ENCODE measurements around the gene SLC66A1.

The SLC66A1 gene

DNA sequence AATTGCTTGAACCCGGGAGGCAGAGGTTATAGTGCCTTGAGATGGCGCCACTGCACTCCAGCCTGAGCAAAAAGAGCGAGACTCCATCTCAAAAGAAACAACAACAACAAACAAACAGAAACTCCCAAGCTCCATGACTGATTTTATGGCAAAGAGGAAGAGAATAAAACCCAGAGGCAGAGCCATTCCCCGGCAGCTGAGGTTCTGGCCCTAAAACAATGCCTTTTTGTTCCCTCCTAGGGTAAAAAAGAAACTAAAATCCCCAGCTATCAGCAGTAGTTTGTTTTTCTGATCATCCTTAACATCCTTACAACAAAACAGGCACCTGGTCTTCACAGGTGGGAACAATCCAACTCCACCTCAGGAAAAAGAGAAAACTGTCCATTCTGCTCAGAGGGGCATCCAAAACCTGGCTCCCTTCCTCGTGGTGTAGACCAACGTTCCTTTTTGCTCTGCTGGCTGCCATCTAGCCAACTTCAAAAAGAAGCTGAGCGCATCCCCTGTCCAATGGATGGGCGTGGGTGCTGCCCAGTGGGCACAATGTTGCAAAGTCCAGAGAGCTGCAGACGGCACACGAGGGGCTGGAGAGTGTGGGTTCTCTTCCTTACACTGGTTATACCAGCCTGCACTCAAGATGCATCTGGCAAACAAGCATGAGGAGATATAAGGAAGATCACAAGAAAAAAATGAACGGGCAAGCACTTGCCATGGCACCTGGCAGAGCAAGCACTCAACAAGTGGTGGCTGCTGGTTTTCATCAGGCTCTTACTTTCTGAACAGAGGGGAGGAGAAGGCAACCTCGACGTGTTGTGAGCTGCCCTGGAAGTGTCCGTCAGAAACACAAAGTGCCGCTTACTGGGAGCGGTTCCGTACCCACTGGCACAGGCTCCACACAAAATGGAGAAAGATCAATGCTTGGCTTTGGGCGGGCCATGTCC lies 54.7 kb downstream of the SLC66A1 start:
- DNase-seq = no peak

DNA sequence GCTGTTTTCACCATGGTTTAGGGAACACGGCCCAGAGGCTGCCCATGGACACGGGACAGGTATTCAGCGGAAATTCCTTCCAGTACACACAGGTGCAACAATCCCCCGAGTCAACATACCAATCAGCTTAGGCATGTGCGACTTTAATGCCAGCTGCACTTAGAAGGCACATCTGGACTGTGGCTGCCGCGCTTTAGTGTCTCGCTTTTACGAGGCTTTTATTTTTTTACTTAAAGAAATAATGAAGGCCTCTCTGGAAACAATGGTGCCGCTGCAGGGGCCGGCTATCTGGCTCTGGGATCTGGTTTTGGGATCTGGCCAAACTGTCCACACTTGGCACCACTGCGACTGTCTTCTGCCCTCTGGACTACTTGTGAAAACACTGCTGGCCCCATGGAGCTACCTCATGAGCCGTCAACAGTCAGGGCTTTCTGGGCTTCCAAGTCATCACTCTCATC lies 55.5 kb downstream of the SLC66A1 start:
- DNase-seq = no peak

DNA sequence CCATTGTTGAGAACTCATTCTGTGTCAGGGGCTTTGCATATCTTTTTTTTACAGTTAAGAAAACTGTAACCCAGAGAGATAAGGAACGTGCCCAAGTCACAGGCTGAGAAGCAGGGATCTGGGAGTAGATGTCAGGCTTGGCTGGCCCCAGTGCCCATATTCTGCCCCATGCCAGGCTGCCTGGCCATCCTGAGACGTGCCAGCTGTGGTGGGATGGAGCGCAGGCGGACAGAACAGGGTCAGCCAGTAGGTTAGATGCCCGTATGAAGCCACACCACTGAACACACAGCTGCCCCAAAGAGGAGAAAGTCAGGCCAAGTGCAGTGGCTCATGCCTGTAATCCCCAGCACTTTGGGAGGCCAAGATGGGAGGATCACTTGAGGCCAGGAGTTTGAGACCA lies 55.9 kb downstream of the SLC66A1 start:
- DNase-seq = no peak

DNA sequence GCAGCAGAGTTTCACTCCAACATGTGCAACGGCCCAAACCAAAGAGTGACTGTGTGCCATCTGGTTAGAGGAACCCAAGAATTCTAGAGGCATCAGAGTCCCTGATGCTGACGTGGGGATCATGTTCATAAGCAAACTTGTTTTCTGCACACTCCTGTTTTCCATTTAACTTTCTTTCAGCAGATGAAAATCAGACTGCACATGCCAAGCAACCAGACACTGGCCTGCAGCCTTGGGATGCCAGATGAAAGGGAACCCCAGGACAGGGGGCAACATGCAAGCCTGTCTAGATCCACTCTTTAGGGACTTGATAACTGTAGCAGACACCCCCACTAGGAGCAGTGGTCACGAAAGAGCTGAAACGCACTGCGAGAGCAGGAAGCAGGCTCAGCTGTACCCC lies 56.8 kb downstream of the SLC66A1 start:
- no peak for DNase-seq

DNA sequence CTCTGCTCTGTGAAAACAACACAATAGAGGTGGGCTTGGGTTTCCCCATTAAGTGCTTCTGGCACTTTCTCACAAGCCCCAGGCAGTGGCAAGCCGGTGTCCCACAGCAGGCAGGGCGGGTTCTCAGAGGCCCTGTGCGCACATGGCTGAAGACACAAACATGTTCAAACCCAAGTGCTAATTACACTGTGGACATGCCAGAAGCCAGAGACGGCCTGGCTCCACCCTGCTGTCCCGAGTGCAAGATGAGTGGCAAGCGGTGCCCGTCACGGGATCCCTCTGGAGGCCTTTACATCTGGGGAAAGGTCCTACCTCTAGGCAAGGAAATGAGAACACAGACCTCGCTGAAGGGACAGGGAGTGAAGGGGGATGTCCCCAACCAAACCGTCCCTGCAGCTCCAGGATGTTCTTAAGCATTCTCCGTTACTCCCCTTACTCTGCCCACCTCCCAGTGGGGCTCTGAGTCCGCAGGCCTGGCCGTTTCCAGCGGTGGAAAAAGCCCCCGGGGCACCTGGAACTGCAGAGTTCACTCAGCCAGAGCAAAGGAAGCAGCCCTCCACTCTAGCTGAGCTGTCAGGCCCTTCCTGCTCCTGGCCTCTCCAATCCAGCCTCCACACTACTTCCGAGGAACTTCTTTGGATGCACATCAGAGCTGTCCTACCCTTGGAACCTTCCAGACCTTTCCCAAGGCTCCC lies 57.4 kb downstream of the SLC66A1 start:
- DNase-seq = no peak

DNA sequence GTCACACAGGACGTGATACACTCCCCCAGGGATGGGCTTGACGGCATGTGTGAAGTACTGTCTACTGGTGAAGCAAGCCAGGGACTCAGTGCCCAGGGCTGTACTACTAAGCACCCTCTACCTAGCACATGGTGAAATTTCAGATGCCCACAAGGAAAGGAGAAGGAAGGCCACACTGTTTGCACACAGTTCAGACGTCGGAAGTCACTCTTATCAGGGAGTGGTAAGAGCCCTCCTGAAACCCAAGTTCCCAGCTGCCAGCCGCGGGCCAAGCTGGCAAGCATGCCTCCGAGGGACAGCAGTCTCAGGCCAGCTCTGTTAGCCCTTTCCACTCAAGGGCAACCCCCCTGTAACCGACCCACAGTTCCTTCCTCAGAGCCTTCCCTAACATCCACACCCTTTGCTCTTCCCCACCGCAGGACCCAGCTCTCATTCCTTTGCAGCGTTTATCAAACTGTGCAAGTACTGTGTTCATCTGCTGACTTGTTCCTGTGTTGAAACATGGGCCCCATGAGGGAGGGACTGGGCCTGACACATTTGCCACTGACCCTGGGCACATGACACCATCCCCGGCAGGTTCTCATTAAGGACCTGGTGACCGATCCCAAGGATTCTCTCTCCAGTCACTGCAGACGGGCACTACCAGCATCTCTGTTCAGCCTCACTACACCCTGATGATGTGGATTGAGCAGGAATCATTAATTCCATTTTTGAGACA lies 58.5 kb downstream of the SLC66A1 start:
- DNase-seq = no peak

DNA sequence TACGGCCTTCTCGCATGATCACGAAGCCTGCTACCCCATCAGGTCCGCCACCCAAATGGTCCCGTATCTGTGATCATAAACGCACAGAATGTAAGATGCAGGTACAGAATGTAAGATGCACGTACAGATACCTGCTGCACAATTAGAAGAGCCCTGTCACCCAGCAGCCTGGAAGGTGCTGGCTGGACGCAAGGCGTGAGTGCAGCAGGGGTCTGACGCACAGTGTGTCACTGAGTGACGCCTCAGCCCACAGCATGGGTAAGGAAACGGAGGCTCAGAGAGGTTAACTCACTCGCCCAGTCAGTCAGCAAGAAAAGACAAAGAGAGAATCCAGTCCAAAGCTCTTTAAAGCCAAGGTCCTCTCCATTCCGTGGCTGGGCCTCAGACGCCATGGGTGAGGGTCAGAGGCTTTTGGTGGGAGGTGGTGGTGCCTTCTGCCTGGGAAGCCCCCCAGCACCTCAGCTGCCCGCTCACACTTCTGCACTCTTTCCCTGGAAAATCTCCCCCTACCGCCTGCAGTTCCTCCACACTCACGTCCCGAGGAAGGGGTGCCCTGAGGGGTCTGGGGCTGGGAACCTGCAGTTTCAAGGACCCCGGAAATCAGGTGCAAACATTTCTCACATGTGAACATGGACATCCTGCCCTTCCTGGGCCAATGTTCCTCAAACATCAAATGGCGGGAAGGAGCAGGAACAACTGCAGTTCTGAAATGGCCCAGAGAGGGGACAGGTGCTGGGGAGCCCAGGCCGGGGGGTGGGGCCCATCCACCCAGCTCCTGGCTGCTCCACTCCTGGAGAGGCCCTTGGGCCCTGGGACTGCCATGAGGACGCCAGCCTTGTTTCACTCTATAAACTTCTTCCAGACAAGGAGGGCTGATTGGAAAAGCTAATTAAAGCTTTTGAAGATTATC lies 59.4 kb downstream of the SLC66A1 start:
- DNase-seq = no peak

DNA sequence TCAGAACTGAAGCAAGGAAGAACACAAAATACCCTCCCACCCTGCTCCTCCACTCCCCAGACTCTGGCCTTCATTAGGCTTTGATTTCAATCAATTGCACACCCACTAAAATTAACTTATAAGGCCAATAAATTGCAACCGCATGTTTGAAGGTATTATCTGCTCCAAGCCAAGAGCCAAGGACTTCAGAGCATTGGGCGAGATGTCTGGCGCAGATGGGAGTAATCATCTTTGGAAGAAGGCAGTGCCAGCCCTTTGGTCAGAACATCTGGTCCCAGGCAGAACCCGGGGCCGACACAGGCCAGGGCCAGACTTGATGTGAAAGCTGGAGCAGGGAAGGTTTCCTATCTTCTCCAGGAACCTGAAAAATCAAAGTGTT lies 60.0 kb downstream of the SLC66A1 start:
- DNase-seq = no peak

DNA sequence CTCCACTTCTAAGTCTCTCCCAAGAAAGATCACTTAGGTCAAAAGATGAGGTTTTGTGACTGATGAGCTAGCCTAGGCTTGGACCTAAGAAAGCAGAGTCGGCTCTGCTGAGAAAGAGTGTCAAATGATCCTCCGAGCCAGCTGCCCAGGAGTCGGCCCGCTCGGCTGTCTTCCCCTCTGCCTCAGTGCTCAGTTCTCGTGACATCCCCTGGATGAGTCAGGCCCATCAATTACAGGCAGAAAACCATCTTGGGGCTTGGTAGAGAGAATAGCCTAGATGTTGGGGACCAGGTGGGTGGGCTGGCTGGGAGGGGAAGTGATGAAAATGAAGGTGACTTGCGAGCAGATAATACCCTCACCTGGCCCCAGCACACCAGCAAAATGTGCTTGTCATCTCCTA lies 60.5 kb downstream of the SLC66A1 start:
- DNase-seq = no peak

DNA sequence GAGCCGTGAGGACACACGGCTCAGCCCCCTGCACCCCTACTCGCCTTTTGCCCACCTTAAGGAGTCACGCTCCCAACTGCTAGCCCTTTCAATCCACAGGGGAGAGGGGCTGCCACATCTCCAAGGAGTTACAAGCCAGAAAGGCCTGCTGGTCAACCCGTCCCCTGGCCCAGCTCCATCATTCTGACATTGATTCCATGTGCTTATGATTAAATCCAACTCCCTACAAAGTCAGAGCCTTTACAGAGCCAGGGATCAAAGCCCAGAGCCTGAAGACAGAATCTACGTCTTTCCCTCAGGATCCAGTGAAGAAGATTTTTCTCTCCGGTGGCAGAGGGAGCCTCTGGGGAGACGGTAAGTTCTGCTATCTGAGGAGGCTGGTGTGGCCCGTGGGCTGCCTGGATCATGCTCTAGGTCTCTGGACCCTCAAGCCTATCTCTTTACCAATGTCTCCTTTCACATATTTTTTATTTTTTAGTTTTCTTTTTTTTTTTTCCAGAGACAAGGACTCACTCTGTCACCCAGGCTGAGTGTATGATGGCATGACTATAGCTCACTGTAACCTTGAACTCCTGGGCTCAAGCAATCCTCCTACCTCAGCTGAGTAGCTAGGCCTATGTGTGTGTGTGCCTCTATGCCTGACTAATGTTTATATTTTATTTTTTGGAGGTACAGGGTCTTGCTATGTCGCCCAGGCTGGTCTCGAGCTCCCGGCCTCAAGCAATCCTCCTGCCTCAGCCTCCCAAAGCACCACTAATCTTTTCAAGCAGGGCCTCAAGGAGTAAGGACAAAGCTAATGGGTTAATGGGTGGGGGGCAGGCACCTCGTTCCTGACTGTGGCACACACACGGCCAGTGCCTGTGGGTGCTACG lies 61.3 kb downstream of the SLC66A1 start:
- no peak for DNase-seq

DNA sequence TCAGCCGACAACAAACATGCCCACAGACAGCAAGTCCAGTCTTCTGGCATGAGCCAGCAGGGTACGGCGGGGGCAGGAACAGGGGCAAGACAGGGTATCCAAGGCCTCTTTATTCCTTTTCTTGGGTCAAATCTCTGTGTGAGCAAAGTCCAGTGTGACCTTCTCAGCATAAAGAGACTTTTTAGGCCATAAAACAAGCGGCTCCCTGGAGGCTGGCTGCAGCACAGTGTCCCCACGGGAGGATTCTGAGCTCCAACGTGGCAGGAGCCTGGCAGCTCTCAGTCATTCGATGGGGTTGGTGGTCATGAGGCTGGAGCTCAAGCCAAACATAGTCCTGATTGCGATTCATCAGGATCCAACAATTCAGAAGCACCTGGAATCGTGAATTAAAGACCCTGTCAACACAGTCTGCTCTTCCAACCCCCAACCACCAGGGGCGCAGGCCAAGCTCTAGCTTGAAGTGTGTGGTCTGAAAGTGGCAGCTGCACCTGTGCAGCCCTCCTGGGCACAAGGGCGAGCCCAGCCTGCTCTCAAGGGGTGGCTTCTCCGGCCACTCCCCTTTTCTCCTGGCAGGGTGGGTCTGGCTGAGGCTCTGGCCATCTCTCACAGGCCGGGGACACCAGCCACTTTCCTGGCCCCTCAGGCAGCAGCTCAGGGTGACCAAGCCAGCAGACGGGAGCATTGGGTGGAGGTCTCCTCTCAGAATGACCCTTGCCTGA lies 62.1 kb downstream of the SLC66A1 start:
- no peak for DNase-seq

DNA sequence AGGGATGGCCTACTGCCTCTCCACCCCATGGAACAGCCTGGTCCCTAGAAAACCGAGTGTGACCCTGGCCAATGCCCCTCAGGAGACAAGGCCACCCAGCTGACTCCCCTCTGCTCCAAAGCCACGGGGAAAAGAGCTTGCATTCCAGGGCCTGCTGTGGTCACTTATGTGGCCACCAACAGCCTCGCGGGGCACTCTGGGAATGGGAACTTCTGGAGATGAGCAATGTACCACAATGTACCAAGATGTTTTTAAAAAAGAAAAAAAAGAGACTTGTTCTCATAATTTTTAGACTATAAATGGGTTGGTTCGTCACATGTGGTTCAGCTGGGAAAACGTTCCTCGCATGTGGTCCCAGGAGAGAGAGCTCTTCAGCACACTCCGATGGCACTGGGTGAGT lies 62.8 kb downstream of the SLC66A1 start:
- DNase-seq = no peak

DNA sequence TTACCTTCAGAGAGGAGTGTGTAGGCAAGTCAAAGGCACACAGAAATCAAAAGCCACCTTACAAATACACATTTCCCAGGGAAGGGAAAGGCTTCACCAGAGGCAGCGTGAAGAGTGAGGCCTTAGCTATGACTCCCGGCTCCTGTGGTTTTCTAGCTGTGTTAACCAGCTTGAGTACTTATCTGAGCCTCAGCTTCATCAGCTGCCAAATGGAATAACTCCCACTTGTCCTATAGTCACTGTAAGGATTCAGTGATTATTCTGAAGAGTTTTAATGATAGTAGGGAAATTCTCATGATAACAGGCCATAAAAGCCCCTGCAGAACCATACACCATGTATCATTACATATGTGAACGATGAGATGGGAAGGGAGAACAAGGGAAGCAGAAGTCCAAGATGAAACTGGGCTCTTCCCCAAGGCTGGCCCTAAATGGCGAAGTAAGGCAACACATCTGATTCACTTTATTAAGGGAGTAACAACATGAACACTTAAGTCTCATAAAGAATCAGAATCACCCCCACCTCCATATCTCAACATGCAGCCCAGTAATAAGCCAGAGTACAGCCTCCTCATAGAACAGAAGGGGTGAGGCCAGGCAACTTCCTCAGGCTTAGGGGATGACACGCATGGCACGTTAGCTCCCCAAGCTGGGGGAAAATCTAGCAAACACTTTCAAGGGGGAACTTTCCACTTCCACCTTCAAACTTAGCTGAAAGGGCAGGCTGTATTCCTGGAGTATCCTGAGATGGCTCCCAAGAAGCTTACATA lies 63.7 kb downstream of the SLC66A1 start:
- DNase-seq = no peak

DNA sequence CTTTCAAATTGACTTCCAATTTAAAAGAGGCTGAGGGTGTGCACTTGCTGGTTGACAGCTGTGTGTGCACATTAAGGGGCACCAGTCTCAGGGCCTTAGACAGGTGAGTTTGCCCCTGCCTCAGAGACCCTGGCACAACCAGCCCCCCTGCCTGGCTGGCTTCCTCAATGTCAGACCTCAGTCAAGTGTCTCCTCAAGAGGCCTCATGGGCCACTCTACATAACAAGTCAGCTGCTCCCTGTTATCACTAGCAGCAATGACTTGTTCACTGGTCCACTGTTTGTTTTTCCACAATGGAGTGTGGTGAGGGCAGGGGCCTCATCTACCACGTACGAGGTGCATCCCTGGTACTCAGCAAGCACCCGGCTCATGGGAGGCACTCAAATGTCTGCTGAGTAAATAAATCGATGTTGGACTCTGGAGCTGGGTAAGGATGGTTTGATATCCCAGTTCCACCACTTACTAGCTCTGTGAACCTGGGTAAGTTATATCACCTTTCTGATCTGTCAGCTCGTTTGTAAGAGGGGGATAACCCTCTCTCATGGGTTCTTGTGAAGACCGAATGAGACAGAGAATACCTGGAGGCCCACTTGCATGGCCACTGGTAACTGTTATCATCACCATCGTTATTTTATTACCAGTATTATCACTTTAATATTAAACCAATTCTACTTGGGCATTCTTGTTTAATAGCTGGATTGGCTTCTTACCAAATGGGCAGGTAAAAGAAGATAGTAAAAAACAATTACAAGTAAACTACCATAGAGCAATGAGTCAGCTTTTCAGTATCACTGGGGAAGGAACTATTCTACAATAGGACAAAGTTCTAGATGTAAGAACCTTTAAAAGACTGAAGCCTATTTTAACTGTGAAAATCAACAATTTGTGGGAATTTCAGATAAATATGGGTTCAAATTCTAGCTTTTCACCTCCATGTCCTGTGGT lies 64.6 kb downstream of the SLC66A1 start:
- DNase-seq = no peak

DNA sequence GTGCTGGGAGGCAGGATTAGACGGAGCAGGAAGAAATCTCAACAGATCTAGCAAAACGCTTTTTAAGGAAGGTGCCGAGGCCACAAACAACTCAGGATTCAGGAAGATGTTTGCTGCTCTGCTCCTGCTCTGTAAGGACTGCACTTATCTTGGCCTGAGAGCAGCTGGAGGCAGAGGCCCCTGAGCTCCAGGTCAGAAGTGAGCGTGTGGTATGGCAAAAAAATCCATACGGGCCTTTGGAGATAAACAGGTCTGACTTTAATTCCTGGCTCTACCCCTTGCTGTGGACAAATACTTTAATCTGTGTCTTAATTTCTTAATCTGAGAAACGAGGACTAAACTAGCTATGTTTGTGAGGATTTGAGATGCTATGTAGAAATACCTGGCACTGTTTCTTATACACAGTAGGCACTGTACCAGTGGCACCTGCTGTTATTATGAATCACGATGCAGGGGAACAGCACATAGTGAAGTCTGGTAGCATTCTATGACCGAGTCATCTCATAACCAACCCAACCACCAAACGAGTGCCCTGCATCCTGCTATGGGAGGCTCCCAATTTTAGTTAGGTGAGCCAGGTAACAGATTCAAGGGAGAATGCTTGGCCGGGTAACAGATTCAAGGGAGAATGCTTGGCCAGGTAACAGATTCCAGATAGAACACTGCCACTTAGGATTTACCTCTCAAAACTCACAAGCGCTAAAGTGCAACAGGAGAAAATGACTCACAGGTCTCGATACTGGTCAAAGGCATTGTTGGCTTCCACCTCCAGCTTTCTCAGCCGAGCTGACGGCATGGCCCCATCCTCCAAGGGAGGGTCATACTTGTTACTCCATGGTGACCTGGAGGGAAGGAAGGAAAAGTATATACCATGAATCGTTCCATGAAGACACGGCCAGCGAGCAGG lies 65.9 kb downstream of the SLC66A1 start:
- DNase-seq = no peak
